Liver (tissue), 9 donors: Measurements from ENCODE around the gene LSAMP. TPM values are rescaled to one million over a fixed set of nuclear protein-coding genes. Genes with fewer than 3 reads are reported as not detected.

ENCODE experiments used
- DNase-seq: peaks from one replicate; pipeline ENCODE4 v3.0.0-alpha.2; 2017; ENCODE audit warnings: low spot score
- H3K27ac ChIP-seq, 2 donors: one replicate each; pipeline ENCODE4 v1.7.0; 2013; ENCODE audit warnings: inconsistent platforms in 2 of 2, low read length in 2 of 2, control low read depth in 1 of 2, low read depth in 1 of 2, mild to moderate bottlenecking in 1 of 2
- H3K27me3 ChIP-seq, 4 donors: one replicate each; pipeline versions ENCODE4 v1.6.1 to v1.7.0; 2013; ENCODE audit warnings: low read length in 3 of 4, inconsistent platforms in 1 of 4, mild to moderate bottlenecking in 1 of 4, moderate library complexity in 1 of 4; ENCODE audit not compliant: control insufficient read depth in 4 of 4, insufficient read depth in 4 of 4
- H3K36me3 ChIP-seq, 4 donors: one replicate each; pipeline versions ENCODE4 v1.6.1 to v1.7.0; 2013; ENCODE audit warnings: low read length in 3 of 4, mild to moderate bottlenecking in 3 of 4, low read depth in 1 of 4, moderate library complexity in 1 of 4; ENCODE audit not compliant: control insufficient read depth in 4 of 4, insufficient read depth in 3 of 4
- H3K4me1 ChIP-seq, 4 donors: one replicate each; pipeline versions ENCODE4 v1.6.1 to v1.7.0; 2013; ENCODE audit warnings: low read length in 3 of 4, mild to moderate bottlenecking in 3 of 4, moderate library complexity in 1 of 4; ENCODE audit not compliant: control insufficient read depth in 4 of 4, insufficient read depth in 4 of 4
- H3K4me3 ChIP-seq, 3 donors: one replicate each; pipeline versions ENCODE4 v1.6.1 to v1.7.0; 2013; ENCODE audit warnings: low read length in 3 of 3, control low read depth in 1 of 3, low read depth in 1 of 3, mild to moderate bottlenecking in 1 of 3
- H3K9ac ChIP-seq, 2 donors: one replicate each; pipeline ENCODE4 v1.7.0; 2013; ENCODE audit warnings: low read length in 2 of 2, mild to moderate bottlenecking in 2 of 2, moderate library complexity in 2 of 2, control low read depth in 1 of 2, low read depth in 1 of 2
- H3K9me3 ChIP-seq, 4 donors: one replicate each; pipeline versions ENCODE4 v1.6.1 to v1.7.0; 2013; ENCODE audit warnings: low read length in 3 of 4; ENCODE audit not compliant: control insufficient read depth in 4 of 4
- ATF3 ChIP-seq: IDR thresholded peaks from 2 replicates; pipeline ENCODE4 v1.6.1; 2016; ENCODE audit warnings: antibody characterized with exemption
- CTCF ChIP-seq: fragments of 150-350 bp; IDR thresholded peaks from 2 replicates; pipeline ENCODE4 v1.5.1; 2017; ENCODE audit warnings: improper control_type of control experiment, low read depth, low read length; ENCODE audit not compliant: missing input control
- EGR1 ChIP-seq, 2 donors: IDR thresholded peaks; 2 replicates each; pipeline ENCODE4 v1.6.1; 2016 to 2018; ENCODE audit warnings: antibody characterized with exemption in 2 of 2, low read depth in 2 of 2
- FOXA1 ChIP-seq: IDR thresholded peaks from 2 replicates; pipeline ENCODE4 v1.6.1; 2016; ENCODE audit warnings: antibody characterized with exemption
- FOXA2 ChIP-seq: IDR thresholded peaks from 2 replicates; pipeline ENCODE4 v1.6.1; 2016; ENCODE audit warnings: antibody characterized with exemption
- GABPA ChIP-seq, 2 donors: IDR thresholded peaks in 1 of 2; conservative IDR thresholded peaks in 1 of 2; 2 replicates each; pipeline ENCODE4 v1.6.1; 2016; ENCODE audit warnings: antibody characterized with exemption in 2 of 2, mild to moderate bottlenecking in 1 of 2, moderate library complexity in 1 of 2
- HNF4A ChIP-seq, 2 donors: conservative IDR thresholded peaks; 2 replicates each; pipeline ENCODE4 v1.6.1; 2016; ENCODE audit warnings: antibody characterized with exemption in 2 of 2, mild to moderate bottlenecking in 2 of 2
- HNF4G ChIP-seq: IDR thresholded peaks from 2 replicates; pipeline ENCODE4 v1.6.1; 2016; ENCODE audit warnings: antibody characterized with exemption
- JUND ChIP-seq, 2 donors: IDR thresholded peaks; 2 replicates each; pipeline ENCODE4 v1.6.1; 2016; ENCODE audit warnings: antibody characterized with exemption in 2 of 2
- MAX ChIP-seq: IDR thresholded peaks from 2 replicates; pipeline ENCODE4 v1.6.1; 2016; ENCODE audit warnings: antibody characterized with exemption
- NR2F2 ChIP-seq: IDR thresholded peaks from 2 replicates; pipeline ENCODE4 v1.6.1; 2016; ENCODE audit warnings: antibody characterized with exemption
- RAD21 ChIP-seq, 2 donors: IDR thresholded peaks; 2 replicates each; pipeline ENCODE4 v1.6.1; 2016; ENCODE audit warnings: antibody characterized with exemption in 2 of 2, mild to moderate bottlenecking in 2 of 2
- REST ChIP-seq: IDR thresholded peaks from 2 replicates; pipeline ENCODE4 v1.6.1; 2016; ENCODE audit warnings: antibody characterized with exemption, mild to moderate bottlenecking
- RXRA ChIP-seq, 2 donors: IDR thresholded peaks; 2 replicates each; pipeline ENCODE4 v1.6.1; 2017 to 2018; ENCODE audit warnings: antibody characterized with exemption in 2 of 2, mild to moderate bottlenecking in 1 of 2
- SP1 ChIP-seq: IDR thresholded peaks from 2 replicates; pipeline ENCODE4 v1.6.1; 2018; ENCODE audit warnings: antibody characterized with exemption, mild to moderate bottlenecking
- TAF1 ChIP-seq: conservative IDR thresholded peaks from 2 replicates; pipeline ENCODE4 v1.6.1; 2016; ENCODE audit warnings: antibody characterized with exemption, mild to moderate bottlenecking
- YY1 ChIP-seq: IDR thresholded peaks from 2 replicates; pipeline ENCODE4 v1.6.1; 2016; ENCODE audit warnings: antibody characterized with exemption, mild to moderate bottlenecking
- ZBTB33 ChIP-seq: IDR thresholded peaks from 2 replicates; pipeline ENCODE4 v1.6.1; 2016; ENCODE audit warnings: antibody characterized with exemption
- WGBS: extraction: QIAGEN DNeasy Blood & Tissue Kit; methylation state at CpG from one replicate; pipeline ENCODE4 v1.1.7; 2013; 5-methylcytosine and 5-hydroxymethylcytosine counted together
- polyA plus RNA-seq, 2 donors: library from polyadenylated mRNA; stranded (reverse) in 1 of 2; unstranded in 1 of 2; fragments of 200-250 nt in 1 of 2; fragments of >200 nt in 1 of 2; fragmentation: Nextera tagmentation in 1 of 2; extraction: Ambion mirVana in 1 of 2; gene quantifications; one replicate each; pipeline versions ENCODE4 v1.2.1 to v1.2.3, GENCODE V29; 2013 to 2015
- total RNA-seq, 2 donors: library from RNA; depleted of rRNA; stranded (reverse); fragments of >200 nt; gene quantifications; one replicate each; pipeline ENCODE4 v1.2.3, GENCODE V29; 2014
- donor health status: healthy.
- donor health status: healthy.
- donor health status: healthy.
- donor health status: healthy.
- donor health status: healthy.

Gene LSAMP
- total and polyA plus RNA-seq, 4 donors: 0.01 to 0.17 (median 0.06) TPM

GRCh38 chr3:116405231-116405630 is 40.1 kb downstream of the LSAMP start (continued):
- TF ChIP-seq REST: no peak

- no peak for DNase-seq
- 61% methylated on average over 2 of the region's 2 CpGs for WGBS
- no peaks in the 10 kb centered on the region for H3K9me3 ChIP-seq
Measured at GRCh38 chr3:116399701-116400226, 45.5 kb downstream of the LSAMP start.

More at GRCh38 chr3:116399701-116400226, 45.5 kb downstream of the LSAMP start:
- Histone ChIP-seq H3K27me3 (no peaks in the 10 kb centered on the region), H3K36me3 (no peaks in the 10 kb centered on the region), H3K9ac (no peak overlapping the region), H3K4me1 (no peaks in the 10 kb centered on the region), H3K27ac (no peak overlapping the region), H3K4me3 (no peak overlapping the region)
- TF ChIP-seq REST (no peak), JUND (IDR thresholded peaks at IDR 0.05) (no peak), TAF1 (no peak), RAD21 (IDR thresholded peaks at IDR 0.05) (no peak), ZBTB33 (no peak), RXRA (IDR thresholded peaks at IDR 0.05) (no peak), NR2F2 (no peak), FOXA2 (no peak), CTCF (no peak), HNF4A (conservative IDR thresholded peaks at IDR 0.05) (no peak), YY1 (no peak), HNF4G (no peak), EGR1 (IDR thresholded peaks at IDR 0.05; ENCODE audit: low read depth in 2 of 2) (no peak), FOXA1 (no peak), MAX (no peak), GABPA (IDR thresholded peaks at IDR 0.05 in 1 of 2, conservative IDR thresholded peaks at IDR 0.05 in 1 of 2) (no peak), SP1 (no peak), ATF3 (no peak)
